CD4-positive, alpha-beta T cell (primary cell): ENCODE measurements around the gene KRTAP9-2. TPM values are rescaled to one million over a fixed set of nuclear protein-coding genes. Genes with fewer than 3 reads are reported as not detected.

Experiments
- ATAC-seq: fragments of 200-7000 bp; cut with Tn5 transposase; one replicate; pipeline ENCODE4 v1.10.0; 2022; ENCODE audit warnings: mild to moderate bottlenecking; ENCODE audit not compliant: poor library complexity
- CTCF ChIA-PET: fragments of 350-600 bp; sonication (Branson Sonifier 250); formaldehyde crosslinking; loops from one replicate; lab custom pipeline; 2021; ENCODE audit warnings: antibody characterized with exemption, inconsistent platforms; lab: Charles Lee
- POLR2A ChIA-PET: fragments of 350-600 bp; sonication (Branson Sonifier 250); formaldehyde crosslinking; loops from one replicate; lab custom pipeline; 2021; ENCODE audit warnings: antibody characterized with exemption, inconsistent platforms; lab: Charles Lee
- DNase-seq, 14 experiments: peaks; one replicate each; pipeline ENCODE4 v3.0.0-alpha.2; 2013 to 2020; ENCODE audit warnings: mixed read lengths in 2 of 14
- H3K27ac ChIP-seq, 2 donors: one replicate each; pipeline versions ENCODE4 v1.5.1 to v1.7.0; 2013; ENCODE audit warnings: low read length in 2 of 2, low read depth in 1 of 2, mild to moderate bottlenecking in 1 of 2
- H3K27me3 ChIP-seq, 2 experiments: 1 replicate in 1 of 2; 2 replicates in 1 of 2; pipeline versions ENCODE4 v1.6.1 to v1.7.0; 2013; ENCODE audit warnings: low read length in 2 of 2, control low read depth in 1 of 2, mild to moderate bottlenecking in 1 of 2, moderate library complexity in 1 of 2; ENCODE audit not compliant: insufficient read depth in 2 of 2, control insufficient read depth in 1 of 2
- H3K36me3 ChIP-seq: one replicate; pipeline ENCODE4 v1.6.1; 2013; ENCODE audit warnings: low read length, control low read depth; ENCODE audit not compliant: insufficient read depth
- H3K4me1 ChIP-seq: one replicate; pipeline ENCODE4 v1.6.1; 2013; ENCODE audit warnings: low read length, control low read depth; ENCODE audit not compliant: insufficient read depth
- H3K4me3 ChIP-seq: one replicate; pipeline ENCODE4 v1.5.1; 2013; ENCODE audit warnings: mild to moderate bottlenecking, low read length, moderate library complexity
- H3K9me3 ChIP-seq, 2 experiments: 1 replicate in 1 of 2; 2 replicates in 1 of 2; pipeline versions ENCODE4 v1.6.1 to v1.7.0; 2013; ENCODE audit warnings: low read length in 2 of 2, mild to moderate bottlenecking in 2 of 2, control low read depth in 1 of 2, moderate library complexity in 1 of 2; ENCODE audit not compliant: control insufficient read depth in 1 of 2, insufficient read depth in 1 of 2
- H3K27ac Mint-ChIP-seq: one replicate; pipeline ENCODE4 v1.8.0; 2020; ENCODE audit warnings: mixed read lengths
- H3K27me3 Mint-ChIP-seq: one replicate; pipeline ENCODE4 v1.8.0; 2021; ENCODE audit warnings: mixed read lengths
- H3K36me3 Mint-ChIP-seq: one replicate; pipeline ENCODE4 v1.8.0; 2021; ENCODE audit warnings: low read depth, mixed read lengths
- H3K4me1 Mint-ChIP-seq: one replicate; pipeline ENCODE4 v1.8.0; 2021; ENCODE audit warnings: low read depth, mixed read lengths
- H3K4me3 Mint-ChIP-seq: one replicate; pipeline ENCODE4 v1.8.0; 2020; ENCODE audit warnings: mild to moderate bottlenecking, mixed read lengths
- H3K9me3 Mint-ChIP-seq: one replicate; pipeline ENCODE4 v1.8.0; 2020; ENCODE audit warnings: mixed read lengths
- intact Hi-C, 2 experiments: fragments of 100-400 bp; cut with DNase I in 1 of 2; cut with micrococcal nuclease in 1 of 2; formaldehyde crosslinking; loops; one replicate each; pipeline versions ENCODE4 v1.15.1 to v1.9.0; 2023 to 2025; cut with DNase I, micrococcal nuclease
- total RNA-seq, 174 experiments: library from RNA in 2 of 174; stranded (reverse) in 2 of 174; gene quantifications; one replicate each; pipeline ENCODE4 v1.2.3 and lab custom pipeline; 2021 to 2026
- TF ChIP-seq, protein P1 (sequence below): fragments of 200-600 bp; IDR thresholded peaks from one replicate; pipeline ENCODE4 v1.8.0; 2022; ENCODE audit warnings: antibody characterized with exemption, mild to moderate bottlenecking

Gene KRTAP9-2
- total RNA-seq, 2 experiments from 2014 or later = not detected

DNA sequence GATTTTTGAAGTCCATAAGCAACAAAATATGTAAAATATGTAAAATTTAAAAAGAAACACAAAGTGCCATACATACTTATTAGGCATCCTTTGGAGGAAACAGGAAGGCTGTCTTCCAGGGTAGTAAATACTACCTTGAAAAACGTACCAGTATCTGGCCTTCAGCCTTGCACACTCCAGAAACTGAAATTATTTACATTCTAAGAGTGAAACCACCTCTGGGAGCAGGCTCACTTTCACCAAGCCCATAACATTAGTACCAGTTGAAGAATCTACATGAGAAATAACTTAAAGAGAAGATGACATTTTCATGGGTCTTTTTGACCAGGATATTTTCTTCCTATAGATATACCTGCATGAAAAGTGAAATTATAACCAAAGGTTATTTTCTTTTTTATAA, 30.4 kb upstream of the KRTAP9-2 start:
- ChIA-PET CTCF (interaction anchor here (0.7 kb wide), 1 partner anchor 203 kb away, joined by 3 read pairs; no protein-coding TSS in a partner anchor), POLR2A (interaction anchor here (0.7 kb wide), 1 partner anchor 126 kb away, joined by 4 read pairs; no protein-coding TSS in a partner anchor)
- DNase-seq (no peak), ATAC-seq (no peak)
- no peak overlapping the region for H3K4me3 Mint-ChIP-seq
- H3K27me3 ChIP-seq = no peaks in the 10 kb centered on the region
- H3K4me3 ChIP-seq = no peak overlapping the region
- TF ChIP-seq, protein P1, sequence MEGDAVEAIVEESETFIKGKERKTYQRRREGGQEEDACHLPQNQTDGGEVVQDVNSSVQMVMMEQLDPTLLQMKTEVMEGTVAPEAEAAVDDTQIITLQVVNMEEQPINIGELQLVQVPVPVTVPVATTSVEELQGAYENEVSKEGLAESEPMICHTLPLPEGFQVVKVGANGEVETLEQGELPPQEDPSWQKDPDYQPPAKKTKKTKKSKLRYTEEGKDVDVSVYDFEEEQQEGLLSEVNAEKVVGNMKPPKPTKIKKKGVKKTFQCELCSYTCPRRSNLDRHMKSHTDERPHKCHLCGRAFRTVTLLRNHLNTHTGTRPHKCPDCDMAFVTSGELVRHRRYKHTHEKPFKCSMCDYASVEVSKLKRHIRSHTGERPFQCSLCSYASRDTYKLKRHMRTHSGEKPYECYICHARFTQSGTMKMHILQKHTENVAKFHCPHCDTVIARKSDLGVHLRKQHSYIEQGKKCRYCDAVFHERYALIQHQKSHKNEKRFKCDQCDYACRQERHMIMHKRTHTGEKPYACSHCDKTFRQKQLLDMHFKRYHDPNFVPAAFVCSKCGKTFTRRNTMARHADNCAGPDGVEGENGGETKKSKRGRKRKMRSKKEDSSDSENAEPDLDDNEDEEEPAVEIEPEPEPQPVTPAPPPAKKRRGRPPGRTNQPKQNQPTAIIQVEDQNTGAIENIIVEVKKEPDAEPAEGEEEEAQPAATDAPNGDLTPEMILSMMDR = no peak
- peaks cover 4% of the 10 kb centered on the region for H3K9me3 Mint-ChIP-seq
- intact Hi-C loops = no loop called here
- no peaks in the 10 kb centered on the region for H3K4me1 ChIP-seq
- H3K27ac ChIP-seq = no peak overlapping the region
- H3K27me3 Mint-ChIP-seq = no peaks in the 10 kb centered on the region
- no peak overlapping the region for H3K27ac Mint-ChIP-seq
- no peaks in the 10 kb centered on the region for H3K9me3 ChIP-seq
- no peaks in the 10 kb centered on the region for H3K36me3 Mint-ChIP-seq
- H3K36me3 ChIP-seq = no peaks in the 10 kb centered on the region
- no peaks in the 10 kb centered on the region for H3K4me1 Mint-ChIP-seq

DNA sequence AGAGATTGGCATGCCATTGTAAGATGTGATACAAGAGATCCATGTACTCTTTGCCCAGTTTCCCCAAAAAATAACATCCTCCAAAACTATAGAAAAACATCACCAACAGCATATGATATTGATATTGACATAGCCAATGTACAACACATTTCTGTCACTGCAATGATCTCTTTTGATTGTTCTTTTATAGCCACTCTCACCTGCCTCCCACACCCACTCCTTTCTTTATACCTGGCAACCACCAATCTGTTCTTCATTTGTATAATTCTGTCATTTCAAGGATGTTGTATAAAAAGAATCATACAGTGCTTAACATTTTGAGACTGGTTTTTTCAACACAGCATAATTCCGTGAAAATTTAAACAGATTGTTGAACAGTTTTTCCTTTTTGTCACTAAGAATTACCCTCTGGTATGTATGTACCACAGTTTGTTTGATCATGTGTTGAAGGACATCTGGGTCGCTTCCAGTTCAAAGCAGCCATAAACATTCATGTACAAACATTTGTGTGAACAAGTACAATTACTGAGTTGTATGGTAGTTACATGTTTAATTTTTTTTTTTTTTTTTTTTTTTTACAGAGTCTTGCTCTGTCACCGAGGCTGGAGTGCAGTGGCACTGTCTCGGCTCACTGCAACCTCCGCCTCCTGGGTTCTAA, 26.9 kb upstream of the KRTAP9-2 start:
- Histone ChIP-seq H3K36me3 (no peaks in the 10 kb centered on the region), H3K9me3 (no peaks in the 10 kb centered on the region), H3K27me3 (no peaks in the 10 kb centered on the region), H3K4me1 (no peaks in the 10 kb centered on the region), H3K27ac (no peak overlapping the region), H3K4me3 (no peak overlapping the region)
- no peak overlapping the region for H3K27ac Mint-ChIP-seq
- TF ChIP-seq, protein P1 = no peak
- H3K36me3 Mint-ChIP-seq = no peaks in the 10 kb centered on the region
- DNase-seq (no peak), ATAC-seq (no peak)
- intact Hi-C loops = no loop called here
- POLR2A ChIA-PET = no interaction called here
- H3K4me1 Mint-ChIP-seq = no peaks in the 10 kb centered on the region
- H3K27me3 Mint-ChIP-seq = no peaks in the 10 kb centered on the region
- CTCF ChIA-PET = interaction anchor here (0.7 kb wide), 1 partner anchor 145 kb away, joined by 3 read pairs; no protein-coding TSS in a partner anchor
- H3K9me3 Mint-ChIP-seq = peaks cover 4% of the 10 kb centered on the region
- no peak overlapping the region for H3K4me3 Mint-ChIP-seq

GRCh38 chr17:41211845-41212466, 14.5 kb upstream of the KRTAP9-2 start:
- no peak overlapping the region for H3K27ac Mint-ChIP-seq
- ATAC-seq (no peak), DNase-seq (no peak)
- TF ChIP-seq, protein P1 = no peak
- H3K27me3 ChIP-seq = no peaks in the 10 kb centered on the region
- no peaks in the 10 kb centered on the region for H3K36me3 Mint-ChIP-seq
- peaks cover 0 to 7% of the 10 kb centered on the region in 2 experiments for H3K9me3 ChIP-seq
- ChIA-PET CTCF (no interaction called here), POLR2A (no interaction called here)
- no peak overlapping the region for H3K27ac ChIP-seq
- H3K4me1 ChIP-seq = no peaks in the 10 kb centered on the region
- no peak overlapping the region for H3K4me3 ChIP-seq
- peaks cover 13% of the 10 kb centered on the region for H3K4me1 Mint-ChIP-seq
- intact Hi-C loops = no loop called here
- no peaks in the 10 kb centered on the region for H3K36me3 ChIP-seq
- H3K9me3 Mint-ChIP-seq = no peaks in the 10 kb centered on the region
- no peak overlapping the region for H3K4me3 Mint-ChIP-seq
- H3K27me3 Mint-ChIP-seq = peaks cover 31% of the 10 kb centered on the region
